HepG2 (cell line): Measurements from ENCODE around the gene CFAP97D1. TPM values are rescaled to one million over a fixed set of nuclear protein-coding genes. Genes with fewer than 3 reads are reported as not detected.

Source experiments
- BCL6 ChIP-seq: IDR thresholded peaks from 2 replicates; pipeline ENCODE4 v1.6.1; 2016; ENCODE audit warnings: missing genetic modification reagents, missing compliant biosample characterization
- HES4 ChIP-seq: sonication (generic); formaldehyde crosslinking; IDR thresholded peaks from 2 replicates; pipeline ENCODE4 v1.9.0; 2021; ENCODE audit warnings: mild to moderate bottlenecking, missing genetic modification reagents, borderline replicate concordance
- KAT2B ChIP-seq: fragments of 150-350 bp; IDR thresholded peaks from 2 replicates; pipeline ENCODE4 v1.6.1; 2014; ENCODE audit warnings: low read depth, low read length, borderline replicate concordance
- MAZ ChIP-seq, 2 experiments: sonication (generic) in 1 of 2; formaldehyde crosslinking in 1 of 2; IDR thresholded peaks; 2 replicates each; pipeline versions ENCODE4 v1.5.0 to v1.6.1; 2012 to 2020; ENCODE audit warnings: low read depth in 2 of 2, mild to moderate bottlenecking in 2 of 2, borderline replicate concordance in 1 of 2, improper control_type of control experiment in 1 of 2, low read length in 1 of 2, missing genetic modification reagents in 1 of 2, moderate library complexity in 1 of 2
- MBNL3 ChIP-seq: fragments of 250-450 bp; sonication (Bioruptor Pico); conservative IDR thresholded peaks from 2 replicates; pipeline ENCODE4 v1.8.0; 2022; ENCODE audit warnings: mild to moderate bottlenecking, inconsistent platforms
- MIXL1 ChIP-seq: IDR thresholded peaks from 2 replicates; pipeline ENCODE4 v1.6.1; 2016
- NR2F1 ChIP-seq, 2 experiments: fragments of 450-650 bp in 1 of 2; formaldehyde crosslinking in 1 of 2; IDR thresholded peaks; 2 replicates each; pipeline versions ENCODE4 v1.5.0 to v1.6.1; 2016 to 2020; ENCODE audit warnings: mild to moderate bottlenecking in 1 of 2, missing compliant biosample characterization in 1 of 2, missing genetic modification reagents in 1 of 2, moderate library complexity in 1 of 2
- POLR2AphosphoS2 ChIP-seq: IDR thresholded peaks from 2 replicates; pipeline ENCODE4 v1.6.1; 2011; ENCODE audit warnings: low read depth, low read length, improper control_type of control experiment
- POLR2AphosphoS5 ChIP-seq: IDR thresholded peaks from 2 replicates; pipeline ENCODE4 v1.6.1; 2012; ENCODE audit warnings: low read depth, low read length
- SPEN ChIP-seq: sonication (generic); formaldehyde crosslinking; IDR thresholded peaks from 2 replicates; pipeline ENCODE4 v1.5.1; 2020; ENCODE audit warnings: low read depth, mild to moderate bottlenecking, missing genetic modification reagents
- TARDBP ChIP-seq: sonication (generic); formaldehyde crosslinking; IDR thresholded peaks from 2 replicates; pipeline ENCODE4 v1.8.0; 2022; ENCODE audit warnings: mild to moderate bottlenecking, missing genetic modification reagents
- TBL1XR1 ChIP-seq: fragments of 150-350 bp; IDR thresholded peaks from 2 replicates; pipeline ENCODE4 v1.6.1; 2014; ENCODE audit warnings: borderline replicate concordance, low read length; ENCODE audit not compliant: partially characterized antibody
- ZFP90 ChIP-seq: sonication (generic); formaldehyde crosslinking; IDR thresholded peaks from 2 replicates; pipeline ENCODE4 v1.8.0; 2022; ENCODE audit warnings: missing genetic modification reagents, mild to moderate bottlenecking, inconsistent platforms, borderline replicate concordance
- ZNF224 ChIP-seq: sonication (generic); formaldehyde crosslinking; IDR thresholded peaks from 2 replicates; pipeline ENCODE4 v1.5.0; 2020; ENCODE audit warnings: mild to moderate bottlenecking, missing genetic modification reagents
- ZNF292 ChIP-seq: sonication (generic); formaldehyde crosslinking; IDR thresholded peaks from 2 replicates; pipeline ENCODE4 v1.8.1; 2022; ENCODE audit warnings: mild to moderate bottlenecking, low read depth, missing genetic modification reagents, borderline replicate concordance
- ZNF569 ChIP-seq: sonication (generic); formaldehyde crosslinking; IDR thresholded peaks from 2 replicates; pipeline ENCODE4 v1.5.0; 2020; ENCODE audit warnings: mild to moderate bottlenecking, missing genetic modification reagents, moderate library complexity, borderline replicate concordance
- ZNF616 ChIP-seq: sonication (generic); formaldehyde crosslinking; IDR thresholded peaks from 2 replicates; pipeline ENCODE4 v1.5.0; 2020; ENCODE audit warnings: low read depth, mild to moderate bottlenecking, missing genetic modification reagents
- ZNF782 ChIP-seq: sonication (generic); formaldehyde crosslinking; IDR thresholded peaks from 2 replicates; pipeline ENCODE4 v1.4.0; 2020; ENCODE audit warnings: missing genetic modification reagents, mild to moderate bottlenecking, borderline replicate concordance
- polyA plus RNA-seq, 8 experiments: library from polyadenylated mRNA; depleted of rRNA in 3 of 8; stranded (reverse) in 7 of 8; unstranded in 1 of 8; fragments of >200 nt; fragmentation: Illumina TruSeq in 4 of 8; extraction: Trizol in 4 of 8; gene quantifications; 2 replicates each; pipeline versions ENCODE4 v1.2.1 to v1.2.3, GENCODE V29; 2011 to 2016; ENCODE audit warnings: low read depth in 4 of 8, missing spikeins in 1 of 8, mixed read lengths in 1 of 8; ENCODE audit not compliant: insufficient read depth in 1 of 8
- total RNA-seq, 5 experiments: library from RNA; depleted of rRNA; stranded (reverse); fragments of >200 nt; fragmentation: Illumina TruSeq; extraction: Trizol; gene quantifications; 2 replicates each; pipeline ENCODE4 v1.2.3, GENCODE V29; 2016; ENCODE audit warnings: low read depth in 1 of 5
- TF ChIP-seq, protein P1 (sequence below): sonication (generic); formaldehyde crosslinking; IDR thresholded peaks from 2 replicates; pipeline ENCODE4 v1.8.0; 2022; ENCODE audit warnings: mild to moderate bottlenecking, missing genetic modification reagents, moderate library complexity
- TF ChIP-seq, protein P2 (sequence below): sonication (generic); formaldehyde crosslinking; IDR thresholded peaks from 2 replicates; pipeline ENCODE4 v1.5.0; 2020; ENCODE audit warnings: mild to moderate bottlenecking, missing genetic modification reagents
- TF ChIP-seq, protein P3 (sequence below): sonication (generic); formaldehyde crosslinking; IDR thresholded peaks from 2 replicates; pipeline ENCODE4 v1.4.0; 2020; ENCODE audit warnings: missing genetic modification reagents, mild to moderate bottlenecking, borderline replicate concordance
- TF ChIP-seq, protein P4 (sequence below): sonication (generic); formaldehyde crosslinking; IDR thresholded peaks from 2 replicates; pipeline ENCODE4 v1.5.1; 2020; ENCODE audit warnings: missing genetic modification reagents, mild to moderate bottlenecking, borderline replicate concordance

Gene CFAP97D1
- total and polyA plus RNA-seq, 2 of the 13 experiments (the other 11 are each of a cell fraction or from before 2014, with no cell fraction given): 0.02 TPM; not detected in 1

DNA sequence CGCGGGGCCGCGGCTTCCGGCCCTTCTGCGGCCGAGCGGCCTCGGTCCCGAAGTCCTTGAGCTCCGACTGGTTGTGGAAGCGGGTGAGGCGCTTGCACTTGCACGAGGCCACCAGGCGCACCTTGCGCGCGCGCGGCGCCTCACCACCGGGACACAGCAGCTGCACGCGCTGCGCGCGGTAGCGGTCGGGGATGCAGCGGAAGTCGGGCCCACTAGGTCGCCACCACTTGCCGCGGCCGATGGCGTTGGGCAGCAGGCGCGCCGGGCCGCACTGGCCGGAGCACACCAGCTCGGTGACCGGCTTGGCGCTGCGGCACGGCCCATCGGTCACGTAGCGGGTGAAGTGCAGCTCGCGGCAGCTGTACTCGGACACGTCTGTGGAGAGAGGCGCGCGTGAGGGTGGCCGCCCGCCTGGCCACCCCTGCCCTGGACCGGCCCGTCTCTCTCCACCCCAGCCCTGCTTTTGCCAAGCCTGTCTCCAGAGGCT, 24.8 kb upstream of the CFAP97D1 start (continued):
- TF ChIP-seq MAZ (IDR thresholded peaks at IDR 0.05; ENCODE audit: borderline replicate concordance, low read depth, low read length): no peak
- TF ChIP-seq MAZ (CRISPR knock-in tag; IDR thresholded peaks at IDR 0.05; ENCODE audit: low read depth): no peak
- no peak for TF ChIP-seq ZNF292 (CRISPR knock-in tag)
- TF ChIP-seq ZNF569 (CRISPR knock-in tag): no peak
- no peak for TF ChIP-seq BCL6 (CRISPR knock-in tag)
- no peak for TF ChIP-seq NR2F1 (CRISPR knock-in tag; IDR thresholded peaks at IDR 0.05)
- TF ChIP-seq, protein P1, sequence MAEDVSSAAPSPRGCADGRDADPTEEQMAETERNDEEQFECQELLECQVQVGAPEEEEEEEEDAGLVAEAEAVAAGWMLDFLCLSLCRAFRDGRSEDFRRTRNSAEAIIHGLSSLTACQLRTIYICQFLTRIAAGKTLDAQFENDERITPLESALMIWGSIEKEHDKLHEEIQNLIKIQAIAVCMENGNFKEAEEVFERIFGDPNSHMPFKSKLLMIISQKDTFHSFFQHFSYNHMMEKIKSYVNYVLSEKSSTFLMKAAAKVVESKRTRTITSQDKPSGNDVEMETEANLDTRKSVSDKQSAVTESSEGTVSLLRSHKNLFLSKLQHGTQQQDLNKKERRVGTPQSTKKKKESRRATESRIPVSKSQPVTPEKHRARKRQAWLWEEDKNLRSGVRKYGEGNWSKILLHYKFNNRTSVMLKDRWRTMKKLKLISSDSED (CRISPR knock-in tag): no peak
- no peak for TF ChIP-seq ZNF616 (CRISPR knock-in tag)
- TF ChIP-seq POLR2AphosphoS5: no peak
- no peak for TF ChIP-seq ZNF224
- no peak for TF ChIP-seq MIXL1 (CRISPR knock-in tag)
- no peak for TF ChIP-seq POLR2AphosphoS2
- TF ChIP-seq HES4 (CRISPR knock-in tag): 0 out of 2 replicates have a peak, but pooled peaks have one; percentile 37
- TF ChIP-seq SPEN (CRISPR knock-in tag): 0 out of 2 replicates have a peak, but pooled peaks have one; percentile 27
- TF ChIP-seq MBNL3 (CRISPR knock-in tag): no peak
- TF ChIP-seq, protein P2, sequence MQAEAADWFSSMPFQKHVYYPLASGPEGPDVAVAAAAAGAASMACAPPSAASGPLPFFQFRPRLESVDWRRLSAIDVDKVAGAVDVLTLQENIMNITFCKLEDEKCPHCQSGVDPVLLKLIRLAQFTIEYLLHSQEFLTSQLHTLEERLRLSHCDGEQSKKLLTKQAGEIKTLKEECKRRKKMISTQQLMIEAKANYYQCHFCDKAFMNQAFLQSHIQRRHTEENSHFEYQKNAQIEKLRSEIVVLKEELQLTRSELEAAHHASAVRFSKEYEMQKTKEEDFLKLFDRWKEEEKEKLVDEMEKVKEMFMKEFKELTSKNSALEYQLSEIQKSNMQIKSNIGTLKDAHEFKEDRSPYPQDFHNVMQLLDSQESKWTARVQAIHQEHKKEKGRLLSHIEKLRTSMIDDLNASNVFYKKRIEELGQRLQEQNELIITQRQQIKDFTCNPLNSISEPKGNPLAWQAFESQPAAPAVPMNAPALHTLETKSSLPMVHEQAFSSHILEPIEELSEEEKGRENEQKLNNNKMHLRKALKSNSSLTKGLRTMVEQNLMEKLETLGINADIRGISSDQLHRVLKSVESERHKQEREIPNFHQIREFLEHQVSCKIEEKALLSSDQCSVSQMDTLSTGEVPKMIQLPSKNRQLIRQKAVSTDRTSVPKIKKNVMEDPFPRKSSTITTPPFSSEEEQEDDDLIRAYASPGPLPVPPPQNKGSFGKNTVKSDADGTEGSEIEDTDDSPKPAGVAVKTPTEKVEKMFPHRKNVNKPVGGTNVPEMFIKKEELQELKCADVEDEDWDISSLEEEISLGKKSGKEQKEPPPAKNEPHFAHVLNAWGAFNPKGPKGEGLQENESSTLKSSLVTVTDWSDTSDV (CRISPR knock-in tag): peak; percentile 51; the same call in 1 of the 2 replicates
- no peak for TF ChIP-seq KAT2B
- 0 out of 2 replicates have a peak, but pooled peaks have one; percentile 45 for TF ChIP-seq ZNF782 (CRISPR knock-in tag)
- no peak for TF ChIP-seq TARDBP (CRISPR knock-in tag)
- TF ChIP-seq ZFP90 (CRISPR knock-in tag): no peak
- TF ChIP-seq, protein P3, sequence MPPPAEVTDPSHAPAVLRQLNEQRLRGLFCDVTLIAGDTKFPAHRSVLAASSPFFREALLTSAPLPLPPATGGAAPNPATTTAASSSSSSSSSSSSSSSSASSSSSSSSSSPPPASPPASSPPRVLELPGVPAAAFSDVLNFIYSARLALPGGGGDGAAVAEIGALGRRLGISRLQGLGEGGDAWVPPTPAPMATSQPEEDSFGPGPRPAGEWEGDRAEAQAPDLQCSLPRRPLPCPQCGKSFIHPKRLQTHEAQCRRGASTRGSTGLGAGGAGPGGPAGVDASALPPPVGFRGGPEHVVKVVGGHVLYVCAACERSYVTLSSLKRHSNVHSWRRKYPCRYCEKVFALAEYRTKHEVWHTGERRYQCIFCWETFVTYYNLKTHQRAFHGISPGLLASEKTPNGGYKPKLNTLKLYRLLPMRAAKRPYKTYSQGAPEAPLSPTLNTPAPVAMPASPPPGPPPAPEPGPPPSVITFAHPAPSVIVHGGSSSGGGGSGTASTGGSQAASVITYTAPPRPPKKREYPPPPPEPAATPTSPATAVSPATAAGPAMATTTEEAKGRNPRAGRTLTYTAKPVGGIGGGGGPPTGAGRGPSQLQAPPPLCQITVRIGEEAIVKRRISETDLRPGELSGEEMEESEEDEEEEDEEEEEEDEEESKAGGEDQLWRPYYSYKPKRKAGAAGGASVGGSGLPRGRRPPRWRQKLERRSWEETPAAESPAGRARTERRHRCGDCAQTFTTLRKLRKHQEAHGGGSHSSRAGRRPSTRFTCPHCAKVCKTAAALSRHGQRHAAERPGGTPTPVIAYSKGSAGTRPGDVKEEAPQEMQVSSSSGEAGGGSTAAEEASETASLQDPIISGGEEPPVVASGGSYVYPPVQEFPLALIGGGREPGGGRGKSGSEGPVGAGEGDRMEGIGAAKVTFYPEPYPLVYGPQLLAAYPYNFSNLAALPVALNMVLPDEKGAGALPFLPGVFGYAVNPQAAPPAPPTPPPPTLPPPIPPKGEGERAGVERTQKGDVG: no peak
- no peak for TF ChIP-seq TBL1XR1
- TF ChIP-seq, protein P4, sequence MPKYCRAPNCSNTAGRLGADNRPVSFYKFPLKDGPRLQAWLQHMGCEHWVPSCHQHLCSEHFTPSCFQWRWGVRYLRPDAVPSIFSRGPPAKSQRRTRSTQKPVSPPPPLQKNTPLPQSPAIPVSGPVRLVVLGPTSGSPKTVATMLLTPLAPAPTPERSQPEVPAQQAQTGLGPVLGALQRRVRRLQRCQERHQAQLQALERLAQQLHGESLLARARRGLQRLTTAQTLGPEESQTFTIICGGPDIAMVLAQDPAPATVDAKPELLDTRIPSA (CRISPR knock-in tag): 0 out of 2 replicates have a peak, but pooled peaks have one; percentile 32
